HepG2 (cell line): ENCODE measurements around the gene NPW. TPM values are rescaled to one million over a fixed set of nuclear protein-coding genes. Genes with fewer than 3 reads are reported as not detected.
A peak's percentile ranks its signal among the peaks of the same experiment; 100 is the strongest.

Experiments used
- ARNT ChIP-seq: fragments of 450-650 bp; IDR thresholded peaks from 2 replicates; pipeline ENCODE4 v1.6.1; 2017
- BCL3 ChIP-seq: sonication (generic); formaldehyde crosslinking; IDR thresholded peaks from 2 replicates; pipeline ENCODE4 v1.5.1; 2020; ENCODE audit warnings: mild to moderate bottlenecking, missing genetic modification reagents, moderate library complexity
- DNMT3B ChIP-seq: conservative IDR thresholded peaks from 2 replicates; pipeline ENCODE4 v1.6.1; 2016; ENCODE audit warnings: missing biosample characterization, control low read depth
- FOXO1 ChIP-seq: sonication (generic); formaldehyde crosslinking; IDR thresholded peaks from 2 replicates; pipeline ENCODE4 v1.4.0; 2020; ENCODE audit warnings: missing genetic modification reagents
- HOXD1 ChIP-seq: sonication (generic); formaldehyde crosslinking; IDR thresholded peaks from 2 replicates; pipeline ENCODE4 v1.5.0; 2020; ENCODE audit warnings: missing genetic modification reagents
- KDM5B ChIP-seq: sonication (generic); formaldehyde crosslinking; IDR thresholded peaks from 2 replicates; pipeline ENCODE4 v1.4.0; 2020; ENCODE audit warnings: missing genetic modification reagents, mild to moderate bottlenecking, borderline replicate concordance
- POGK ChIP-seq: sonication (generic); formaldehyde crosslinking; conservative IDR thresholded peaks from 2 replicates; pipeline ENCODE4 v1.8.0; 2022; ENCODE audit warnings: mild to moderate bottlenecking, moderate library complexity, missing genetic modification reagents
- RXRA ChIP-seq: sonication (generic); formaldehyde crosslinking; IDR thresholded peaks from 2 replicates; pipeline ENCODE4 v1.5.1; 2020; ENCODE audit warnings: missing genetic modification reagents
- SP4 ChIP-seq: sonication (generic); formaldehyde crosslinking; IDR thresholded peaks from 2 replicates; pipeline ENCODE4 v1.8.1; 2023; ENCODE audit warnings: mild to moderate bottlenecking, missing genetic modification reagents
- TEAD3 ChIP-seq: optimal IDR thresholded peaks from 2 replicates; pipeline ENCODE3; 2016; ENCODE audit warnings: borderline replicate concordance
- ZFP91 ChIP-seq: sonication (generic); formaldehyde crosslinking; IDR thresholded peaks from 2 replicates; pipeline ENCODE4 v1.9.0; 2022; ENCODE audit warnings: missing genetic modification reagents, mild to moderate bottlenecking, borderline replicate concordance
- ZNF703 ChIP-seq: sonication (generic); formaldehyde crosslinking; IDR thresholded peaks from 2 replicates; pipeline ENCODE4 v1.5.1; 2020; ENCODE audit warnings: missing genetic modification reagents, mild to moderate bottlenecking, moderate library complexity, borderline replicate concordance
- polyA plus RNA-seq, 8 experiments: library from polyadenylated mRNA; depleted of rRNA in 3 of 8; stranded (reverse) in 7 of 8; unstranded in 1 of 8; fragments of >200 nt; fragmentation: Illumina TruSeq in 4 of 8; extraction: Trizol in 4 of 8; gene quantifications; 2 replicates each; pipeline versions ENCODE4 v1.2.1 to v1.2.3, GENCODE V29; 2011 to 2016; ENCODE audit warnings: low read depth in 4 of 8, missing spikeins in 1 of 8, mixed read lengths in 1 of 8; ENCODE audit not compliant: insufficient read depth in 1 of 8
- total RNA-seq, 5 experiments: library from RNA; depleted of rRNA; stranded (reverse); fragments of >200 nt; fragmentation: Illumina TruSeq; extraction: Trizol; gene quantifications; 2 replicates each; pipeline ENCODE4 v1.2.3, GENCODE V29; 2016; ENCODE audit warnings: low read depth in 1 of 5
- TF ChIP-seq, protein P1 (sequence below): sonication (generic); formaldehyde crosslinking; IDR thresholded peaks from 2 replicates; pipeline ENCODE4 v1.4.0; 2020; ENCODE audit warnings: missing genetic modification reagents

Gene NPW
- total and polyA plus RNA-seq, 2 of the 13 experiments (the other 11 are each of a cell fraction or from before 2014, with no cell fraction given), result 0.24 to 0.97 TPM

DNA sequence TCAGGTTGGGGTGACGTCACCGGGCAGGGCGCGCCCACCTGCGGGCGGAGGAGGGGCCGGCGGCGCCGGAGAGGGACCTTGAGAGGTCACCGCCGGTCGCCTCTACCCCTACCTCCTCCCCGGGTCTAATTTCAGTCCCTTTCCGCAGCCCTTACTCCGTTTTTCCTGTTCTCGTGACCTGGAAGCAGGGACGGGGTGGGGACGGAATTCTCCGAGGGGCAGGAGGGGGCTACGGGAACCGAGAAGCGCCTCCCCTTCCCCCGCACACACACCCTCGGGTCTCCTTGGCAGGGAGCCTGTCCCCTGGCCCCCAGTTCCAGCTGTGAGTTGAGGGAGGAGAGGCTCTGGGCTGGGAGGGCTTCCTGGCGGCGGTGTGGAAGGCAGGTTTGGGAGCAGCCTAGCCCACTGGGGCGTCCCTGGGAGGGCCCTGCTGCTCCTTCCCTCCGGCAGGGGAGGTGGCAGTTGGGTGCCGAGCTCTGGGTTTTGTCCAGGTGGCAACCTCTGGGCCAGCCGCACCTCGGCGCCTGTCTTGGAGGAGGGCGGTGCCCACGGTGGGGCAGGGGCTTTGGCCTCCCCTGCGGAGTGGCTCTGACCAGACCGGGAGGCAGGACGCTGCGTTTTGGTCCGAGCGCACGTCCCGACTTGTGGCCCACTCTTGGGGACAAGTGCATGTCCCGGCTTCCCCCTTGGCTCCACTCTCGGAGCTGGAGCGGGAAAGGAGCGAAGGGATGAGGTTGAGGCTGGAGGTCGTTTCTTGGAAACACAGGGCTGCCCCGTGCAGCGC is 29.0 kb upstream of the NPW start (continued):
- TF ChIP-seq, protein P1, sequence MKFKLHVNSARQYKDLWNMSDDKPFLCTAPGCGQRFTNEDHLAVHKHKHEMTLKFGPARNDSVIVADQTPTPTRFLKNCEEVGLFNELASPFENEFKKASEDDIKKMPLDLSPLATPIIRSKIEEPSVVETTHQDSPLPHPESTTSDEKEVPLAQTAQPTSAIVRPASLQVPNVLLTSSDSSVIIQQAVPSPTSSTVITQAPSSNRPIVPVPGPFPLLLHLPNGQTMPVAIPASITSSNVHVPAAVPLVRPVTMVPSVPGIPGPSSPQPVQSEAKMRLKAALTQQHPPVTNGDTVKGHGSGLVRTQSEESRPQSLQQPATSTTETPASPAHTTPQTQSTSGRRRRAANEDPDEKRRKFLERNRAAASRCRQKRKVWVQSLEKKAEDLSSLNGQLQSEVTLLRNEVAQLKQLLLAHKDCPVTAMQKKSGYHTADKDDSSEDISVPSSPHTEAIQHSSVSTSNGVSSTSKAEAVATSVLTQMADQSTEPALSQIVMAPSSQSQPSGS, result peak; percentile 66; the same call in 1 of the 2 replicates
- no peak for TF ChIP-seq BCL3 (CRISPR knock-in tag)
- TF ChIP-seq POGK, result 0 out of 2 replicates have a peak, but pooled peaks have one; percentile 14
- TF ChIP-seq ZFP91 (CRISPR knock-in tag), result peak; percentile 42; the same call in 1 of the 2 replicates
- peak; percentile 4; the same call in 1 of the 2 replicates for TF ChIP-seq SP4 (CRISPR knock-in tag)
- peak; percentile 41; the same call in 1 of the 2 replicates for TF ChIP-seq RXRA
- no peak for TF ChIP-seq ZNF703 (CRISPR knock-in tag)
- TF ChIP-seq HOXD1 (CRISPR knock-in tag), result no peak
- no peak for TF ChIP-seq FOXO1 (CRISPR knock-in tag)
- TF ChIP-seq KDM5B (CRISPR knock-in tag), result peak; percentile 75; the same call in 1 of the 2 replicates
- TF ChIP-seq TEAD3 (CRISPR knock-in tag), result peak; percentile 16
- TF ChIP-seq DNMT3B (CRISPR knock-in tag), result no peak
- TF ChIP-seq ARNT, result no peak
- TF ChIP-seq, all 625 proteins: peak for 54
